HL-60 (cell line): Measurements from ENCODE around the gene ACSS3.

Experiments
- DNase-seq, 2 experiments: peaks; one replicate each; pipeline ENCODE4 v3.0.0-alpha.2; 2010 to 2020; ENCODE audit warnings: low read depth in 1 of 2, low spot score in 1 of 2
- H3K27ac ChIP-seq: fragments of 250-450 bp; sonication (Bioruptor Pico); replicated peaks from 2 replicates; pipeline ENCODE4 v1.5.1; 2020; ENCODE audit warnings: mild to moderate bottlenecking, moderate library complexity
- H3K27me3 ChIP-seq: fragments of 250-450 bp; sonication (Bioruptor Pico); 2 replicates; pipeline ENCODE4 v1.5.1; 2021; ENCODE audit warnings: mild to moderate bottlenecking, moderate library complexity; ENCODE audit not compliant: insufficient read depth, poor library complexity, severe bottlenecking
- H3K4me3 ChIP-seq: replicated peaks from 2 replicates; pipeline ENCODE4 v1.5.1; 2011; ENCODE audit warnings: mild to moderate bottlenecking, control low read depth, low read length; ENCODE audit not compliant: insufficient read depth
- CTCF ChIP-seq: IDR thresholded peaks from one replicate; pipeline ENCODE4 v1.5.1; 2011; ENCODE audit warnings: low read length, control low read depth, inconsistent platforms; ENCODE audit not compliant: insufficient read depth
- GABPA ChIP-seq: IDR thresholded peaks from 2 replicates; pipeline ENCODE4 v1.6.1; 2012; ENCODE audit warnings: low read depth
- POLR2AphosphoS5 ChIP-seq: IDR thresholded peaks from 2 replicates; pipeline ENCODE4 v1.6.1; 2012; ENCODE audit warnings: low read depth
- SPI1 ChIP-seq: IDR thresholded peaks from 2 replicates; pipeline ENCODE4 v1.6.1; 2012; ENCODE audit warnings: low read depth, mild to moderate bottlenecking, borderline replicate concordance
- TF ChIP-seq, protein P1 (sequence below): IDR thresholded peaks from 2 replicates; pipeline ENCODE4 v1.6.1; 2012; ENCODE audit warnings: low read depth; ENCODE audit not compliant: insufficient replicate concordance

Gene ACSS3

DNA sequence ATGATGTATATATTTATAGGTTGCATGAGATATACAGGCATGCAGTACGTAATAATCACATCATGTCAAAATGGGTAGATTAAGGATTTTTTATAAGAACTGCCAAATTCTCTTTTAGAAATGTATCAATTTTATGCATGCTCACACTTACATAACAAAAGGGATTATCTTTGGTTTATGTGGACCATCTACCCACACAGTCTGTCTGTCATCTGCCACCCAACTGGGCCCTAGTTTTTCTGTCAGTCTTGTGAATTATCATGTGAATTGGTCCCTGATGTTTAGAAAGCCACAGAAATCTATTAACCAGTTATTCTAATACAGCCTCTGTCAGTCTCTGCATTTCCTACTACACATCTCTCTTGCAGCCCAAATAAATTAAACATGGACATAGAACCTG, 133.4 kb downstream of the ACSS3 start:
- no peak for DNase-seq
- Histone ChIP-seq H3K27ac (no peak overlapping the region), H3K4me3 (no peak overlapping the region), H3K27me3 (peaks cover 5% of the 10 kb centered on the region)
- TF ChIP-seq CTCF (no peak), POLR2AphosphoS5 (no peak), GABPA (no peak), SPI1 (no peak)
- TF ChIP-seq, protein P1, sequence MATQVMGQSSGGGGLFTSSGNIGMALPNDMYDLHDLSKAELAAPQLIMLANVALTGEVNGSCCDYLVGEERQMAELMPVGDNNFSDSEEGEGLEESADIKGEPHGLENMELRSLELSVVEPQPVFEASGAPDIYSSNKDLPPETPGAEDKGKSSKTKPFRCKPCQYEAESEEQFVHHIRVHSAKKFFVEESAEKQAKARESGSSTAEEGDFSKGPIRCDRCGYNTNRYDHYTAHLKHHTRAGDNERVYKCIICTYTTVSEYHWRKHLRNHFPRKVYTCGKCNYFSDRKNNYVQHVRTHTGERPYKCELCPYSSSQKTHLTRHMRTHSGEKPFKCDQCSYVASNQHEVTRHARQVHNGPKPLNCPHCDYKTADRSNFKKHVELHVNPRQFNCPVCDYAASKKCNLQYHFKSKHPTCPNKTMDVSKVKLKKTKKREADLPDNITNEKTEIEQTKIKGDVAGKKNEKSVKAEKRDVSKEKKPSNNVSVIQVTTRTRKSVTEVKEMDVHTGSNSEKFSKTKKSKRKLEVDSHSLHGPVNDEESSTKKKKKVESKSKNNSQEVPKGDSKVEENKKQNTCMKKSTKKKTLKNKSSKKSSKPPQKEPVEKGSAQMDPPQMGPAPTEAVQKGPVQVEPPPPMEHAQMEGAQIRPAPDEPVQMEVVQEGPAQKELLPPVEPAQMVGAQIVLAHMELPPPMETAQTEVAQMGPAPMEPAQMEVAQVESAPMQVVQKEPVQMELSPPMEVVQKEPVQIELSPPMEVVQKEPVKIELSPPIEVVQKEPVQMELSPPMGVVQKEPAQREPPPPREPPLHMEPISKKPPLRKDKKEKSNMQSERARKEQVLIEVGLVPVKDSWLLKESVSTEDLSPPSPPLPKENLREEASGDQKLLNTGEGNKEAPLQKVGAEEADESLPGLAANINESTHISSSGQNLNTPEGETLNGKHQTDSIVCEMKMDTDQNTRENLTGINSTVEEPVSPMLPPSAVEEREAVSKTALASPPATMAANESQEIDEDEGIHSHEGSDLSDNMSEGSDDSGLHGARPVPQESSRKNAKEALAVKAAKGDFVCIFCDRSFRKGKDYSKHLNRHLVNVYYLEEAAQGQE: no peak

DNA sequence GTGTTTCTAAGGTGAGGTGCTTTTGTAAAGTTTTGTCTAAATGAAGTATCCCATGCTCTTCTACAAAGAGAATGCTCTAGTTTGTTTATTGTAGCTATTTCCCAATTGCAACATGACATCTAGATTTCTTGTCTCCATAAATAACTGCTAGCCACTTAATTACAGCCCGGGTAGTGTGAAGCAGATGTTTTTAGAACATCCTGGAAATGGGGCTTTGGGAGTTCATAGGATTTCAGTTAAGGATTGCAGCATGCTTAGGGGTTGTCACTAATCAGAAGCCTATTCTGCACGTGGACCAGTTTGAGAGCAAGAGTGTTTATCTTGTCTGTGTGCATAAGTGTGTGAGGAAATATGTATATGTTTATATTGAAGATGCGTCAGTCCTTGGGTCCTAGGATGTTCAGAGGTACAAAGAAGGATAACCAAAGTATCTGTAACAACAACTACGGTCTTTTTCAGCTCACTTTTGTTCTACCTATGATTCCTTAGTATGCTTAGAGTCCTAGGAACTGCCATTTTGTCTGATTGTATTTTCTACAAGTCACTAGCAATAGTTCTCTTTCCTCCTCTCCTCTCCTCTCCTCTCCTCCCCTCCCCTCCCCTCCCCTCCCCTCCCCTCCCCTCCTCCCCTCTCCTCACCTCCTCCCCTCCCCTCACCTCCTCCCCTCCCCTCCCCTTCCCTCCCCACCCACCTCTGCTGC, 135.3 kb downstream of the ACSS3 start:
- no peak for DNase-seq
- Histone ChIP-seq H3K27ac (no peak overlapping the region), H3K4me3 (no peak overlapping the region), H3K27me3 (peaks cover 3% of the 10 kb centered on the region)
- TF ChIP-seq POLR2AphosphoS5 (no peak), SPI1 (no peak), GABPA (no peak), CTCF (no peak)
- TF ChIP-seq, protein P1: no peak

GRCh38 chr12:81216739-81217138, 138.9 kb downstream of the ACSS3 start:
- H3K4me3 ChIP-seq: no peak overlapping the region

More at GRCh38 chr12:81216739-81217138, 138.9 kb downstream of the ACSS3 start:
- TF ChIP-seq SPI1 (no peak), POLR2AphosphoS5 (no peak), GABPA (no peak), CTCF (no peak)
- TF ChIP-seq, protein P1: no peak
- no peak for DNase-seq
- peaks cover 3% of the 10 kb centered on the region for H3K27me3 ChIP-seq
- H3K27ac ChIP-seq: no peak overlapping the region
